Forelimb muscle (tissue), 1 donor: ENCODE measurements around the gene IRX3. TPM values are rescaled to one million over a fixed set of nuclear protein-coding genes. Genes with fewer than 3 reads are reported as not detected.
A peak's percentile ranks its signal among the peaks of the same experiment; 100 is the strongest.

Source experiments
- DNase-seq: peaks from one replicate; pipeline ENCODE4 v3.0.0-alpha.2; 2013; ENCODE audit warnings: low read depth
- polyA plus RNA-seq: library from polyadenylated mRNA; unstranded; fragments of 120-200 nt; gene quantifications from one replicate; pipeline ENCODE4 v1.2.1, GENCODE V29; 2013; ENCODE audit not compliant: insufficient read length

Gene IRX3
- polyA plus RNA-seq: 16.8 TPM

- peak; percentile 59 for DNase-seq
Measured at GRCh38 chr16:54286366-54287130, at the start of gene IRX3. TSS of gene IRX3 (minus strand) at chr16:54286787. CDS start at chr16:54286050, 737 bp downstream.

GRCh38 chr16:54335230-54335629, 48.6 kb upstream of the IRX3 start:
- DNase-seq: no peak

DNA sequence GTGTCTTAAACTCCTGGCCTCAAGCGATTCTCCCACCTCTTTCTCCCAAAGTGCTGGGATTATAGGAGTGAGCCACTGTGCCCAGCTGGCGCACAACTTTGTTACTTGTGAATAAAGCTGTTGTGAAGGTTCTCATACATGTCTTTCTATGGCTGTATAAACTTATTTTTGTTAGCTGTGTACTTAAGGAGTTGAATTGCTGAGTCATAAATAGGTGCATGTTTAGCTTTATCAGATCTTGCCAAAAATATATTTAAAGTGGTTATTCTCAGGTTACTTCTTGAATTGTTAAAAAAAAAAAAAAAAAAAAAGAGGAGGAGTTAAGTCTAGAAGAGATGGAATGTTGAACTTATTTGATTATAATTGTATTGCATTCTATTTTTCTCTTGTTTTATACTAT, 47.6 kb upstream of the IRX3 start:
- no peak for DNase-seq

DNA sequence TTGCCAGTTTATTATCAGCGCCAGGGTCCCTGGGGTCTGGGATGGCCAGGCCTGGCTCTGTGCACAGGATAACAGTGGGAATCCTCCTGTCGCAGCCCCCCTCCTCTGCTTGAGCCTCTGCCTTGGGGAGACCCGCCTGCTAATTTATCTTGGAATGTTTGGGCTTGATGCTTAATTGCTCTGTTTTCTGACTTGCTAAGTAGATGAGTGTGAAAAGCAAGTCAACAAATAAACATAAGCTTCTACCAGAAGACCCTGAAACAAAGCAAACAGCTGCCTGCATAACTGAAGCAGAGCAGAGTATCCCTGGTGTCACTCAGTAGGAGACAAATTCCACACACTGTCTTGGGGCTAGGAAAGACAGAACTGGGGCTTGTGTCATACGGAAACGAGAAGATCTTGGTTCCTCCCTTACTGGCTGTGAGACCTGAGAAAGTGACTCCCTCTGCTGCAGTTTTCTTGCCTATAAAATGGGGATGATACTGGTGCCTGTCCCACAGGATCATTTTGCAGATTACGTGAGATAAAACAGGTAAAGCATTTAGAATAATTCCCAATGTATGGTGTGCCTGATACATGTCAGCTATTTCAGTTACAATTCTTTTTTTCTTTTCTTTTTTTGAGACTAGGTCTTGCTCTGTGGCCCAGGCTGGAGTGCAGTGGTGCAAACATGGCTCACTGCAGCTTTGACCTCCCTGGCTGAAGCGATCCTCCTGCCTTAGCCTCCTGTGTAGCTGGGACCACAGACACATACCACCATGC, 44.8 kb upstream of the IRX3 start:
- no peak for DNase-seq

DNA sequence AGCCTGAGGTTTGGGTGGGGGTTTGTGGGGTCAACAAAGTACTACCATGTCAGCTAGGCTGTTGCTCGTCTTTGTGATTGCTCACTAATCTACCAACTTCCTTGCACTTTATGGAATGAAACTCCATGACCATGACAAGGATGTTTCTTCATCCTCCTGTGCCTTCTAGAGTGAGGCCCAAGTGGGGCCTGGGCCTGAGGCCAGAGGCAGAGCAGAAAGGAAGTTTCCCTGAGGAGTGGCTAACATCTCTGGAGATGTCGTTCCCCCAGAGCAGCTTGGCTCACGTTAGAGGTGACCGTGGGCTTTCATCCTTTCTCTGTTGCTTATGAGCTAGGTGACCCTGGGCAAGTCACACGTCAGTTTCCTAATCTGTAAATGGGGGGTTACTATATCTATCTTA, 41.0 kb upstream of the IRX3 start:
- DNase-seq: no peak

- no peak for DNase-seq
Measured at GRCh38 chr16:54326266-54326662, 39.7 kb upstream of the IRX3 start.

- DNase-seq: no peak
Measured at GRCh38 chr16:54325616-54326265, 39.2 kb upstream of the IRX3 start.

- no peak for DNase-seq
Measured at GRCh38 chr16:54324716-54325115, 38.1 kb upstream of the IRX3 start.

GRCh38 chr16:54320697-54321340, 34.2 kb upstream of the IRX3 start:
- DNase-seq: no peak

- no peak for DNase-seq
Measured at GRCh38 chr16:54318941-54319340, 32.4 kb upstream of the IRX3 start.

DNA sequence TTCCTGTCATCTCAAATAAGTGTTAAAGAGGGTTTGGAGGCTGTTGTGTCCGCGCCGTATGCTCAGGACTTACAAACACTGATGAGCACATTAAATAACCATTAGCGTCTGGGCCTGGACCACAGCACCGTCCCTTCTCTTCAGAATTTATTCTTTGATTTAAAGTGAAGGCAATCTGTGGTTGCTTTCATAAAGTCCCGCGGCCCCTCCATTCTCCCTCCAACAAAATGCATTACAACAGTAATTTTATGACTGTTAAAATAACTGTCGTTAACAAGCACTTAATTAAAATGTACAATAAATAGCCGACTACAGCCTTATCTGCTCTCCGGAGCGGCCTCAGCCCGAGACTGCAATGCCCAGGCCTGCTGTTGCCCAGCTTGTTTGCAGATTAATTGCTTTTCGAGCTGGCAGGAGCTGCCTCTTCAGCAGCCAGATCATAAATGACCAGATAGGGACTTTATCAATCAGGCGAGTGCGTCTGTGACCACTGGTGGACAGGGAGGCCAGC, 30.6 kb upstream of the IRX3 start:
- DNase-seq: no peak

GRCh38 chr16:54316095-54316889, 29.7 kb upstream of the IRX3 start:
- no peak for DNase-seq

DNA sequence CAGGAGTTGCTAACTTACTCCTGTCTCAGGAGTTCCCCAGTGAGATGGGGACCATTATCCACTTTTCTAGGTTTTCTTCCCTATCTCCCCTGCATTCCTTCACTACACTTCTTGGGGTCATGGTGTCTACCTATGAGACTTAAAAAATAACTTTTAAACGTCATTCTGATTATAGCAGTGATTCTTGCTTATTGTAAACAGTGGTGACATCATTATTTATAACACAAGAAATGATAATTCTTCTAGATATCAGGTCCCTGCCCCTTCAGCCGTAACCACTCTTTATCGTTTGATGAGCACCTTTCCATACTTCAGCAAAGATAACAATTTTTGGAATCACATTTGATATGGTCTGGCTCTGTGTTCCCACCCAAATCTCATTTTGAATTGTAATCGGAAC, 27.2 kb upstream of the IRX3 start:
- no peak for DNase-seq

DNA sequence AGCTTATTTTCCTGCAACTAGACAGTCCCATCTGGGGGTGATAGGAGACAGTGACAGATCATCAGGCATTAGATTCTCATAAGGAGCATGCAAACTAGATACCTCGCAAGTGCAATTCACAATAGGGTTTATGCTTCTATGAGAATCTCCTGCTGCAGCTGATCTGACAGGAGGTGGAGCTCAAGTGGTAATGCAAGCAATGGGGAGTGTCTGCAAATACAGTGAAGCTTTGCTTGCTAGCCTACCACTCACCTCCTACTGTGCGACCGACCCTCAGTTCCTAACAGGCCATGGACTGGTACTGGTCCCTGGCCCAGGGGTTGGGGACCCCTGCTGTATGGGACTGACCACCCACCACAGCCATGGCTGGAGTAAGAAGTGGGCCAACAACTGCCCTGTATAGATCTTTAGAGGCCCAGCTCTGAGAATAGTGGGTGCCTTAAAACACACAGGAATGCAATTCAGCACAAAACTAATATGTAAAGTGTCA, 26.0 kb upstream of the IRX3 start:
- DNase-seq: no peak

DNA sequence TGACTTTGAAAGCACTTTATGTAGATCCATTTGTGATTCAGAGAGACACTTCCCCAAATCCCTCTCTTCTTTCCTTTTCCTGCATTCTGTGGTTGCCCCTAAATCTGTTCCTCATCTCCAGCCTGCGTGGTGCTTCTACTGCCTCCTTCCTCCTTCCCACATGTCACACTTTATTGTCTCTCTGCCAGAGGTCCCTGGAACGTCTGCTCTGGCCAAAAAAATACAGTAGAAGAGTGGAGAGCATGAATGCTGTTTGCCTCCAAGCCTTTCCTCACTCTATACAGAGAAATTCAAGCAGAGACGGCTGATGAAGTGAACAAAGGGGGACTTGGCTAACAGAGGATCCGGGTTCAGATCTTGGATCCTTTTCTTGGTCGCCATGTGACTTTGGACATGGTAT, 22.8 kb upstream of the IRX3 start:
- no peak for DNase-seq

- no peak for DNase-seq
Measured at GRCh38 chr16:54305080-54305479, 18.5 kb upstream of the IRX3 start.

DNA sequence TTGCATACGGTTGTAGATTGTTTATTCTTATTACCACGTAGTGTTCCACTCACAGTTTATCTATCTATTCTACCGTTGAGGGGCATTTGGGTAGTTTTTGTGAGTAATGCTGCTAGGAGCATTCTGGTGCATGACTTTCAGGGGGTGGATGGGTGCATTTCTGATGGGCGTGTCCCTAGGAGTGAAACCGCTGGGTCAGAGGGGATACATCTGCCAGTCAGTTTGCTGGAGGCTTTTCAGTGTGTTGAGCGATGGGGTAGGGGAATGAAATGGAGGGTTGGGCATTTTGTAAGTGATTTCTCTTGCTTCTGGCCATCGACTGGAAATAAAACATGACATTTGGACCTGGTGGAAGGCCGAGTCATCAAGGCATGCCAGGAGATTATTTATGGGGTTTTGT, 17.0 kb upstream of the IRX3 start:
- no peak for DNase-seq

- DNase-seq: no peak
Measured at GRCh38 chr16:54297154-54297553, 10.6 kb upstream of the IRX3 start.

- no peak for DNase-seq
Measured at GRCh38 chr16:54296543-54296942, 10.0 kb upstream of the IRX3 start.

DNA sequence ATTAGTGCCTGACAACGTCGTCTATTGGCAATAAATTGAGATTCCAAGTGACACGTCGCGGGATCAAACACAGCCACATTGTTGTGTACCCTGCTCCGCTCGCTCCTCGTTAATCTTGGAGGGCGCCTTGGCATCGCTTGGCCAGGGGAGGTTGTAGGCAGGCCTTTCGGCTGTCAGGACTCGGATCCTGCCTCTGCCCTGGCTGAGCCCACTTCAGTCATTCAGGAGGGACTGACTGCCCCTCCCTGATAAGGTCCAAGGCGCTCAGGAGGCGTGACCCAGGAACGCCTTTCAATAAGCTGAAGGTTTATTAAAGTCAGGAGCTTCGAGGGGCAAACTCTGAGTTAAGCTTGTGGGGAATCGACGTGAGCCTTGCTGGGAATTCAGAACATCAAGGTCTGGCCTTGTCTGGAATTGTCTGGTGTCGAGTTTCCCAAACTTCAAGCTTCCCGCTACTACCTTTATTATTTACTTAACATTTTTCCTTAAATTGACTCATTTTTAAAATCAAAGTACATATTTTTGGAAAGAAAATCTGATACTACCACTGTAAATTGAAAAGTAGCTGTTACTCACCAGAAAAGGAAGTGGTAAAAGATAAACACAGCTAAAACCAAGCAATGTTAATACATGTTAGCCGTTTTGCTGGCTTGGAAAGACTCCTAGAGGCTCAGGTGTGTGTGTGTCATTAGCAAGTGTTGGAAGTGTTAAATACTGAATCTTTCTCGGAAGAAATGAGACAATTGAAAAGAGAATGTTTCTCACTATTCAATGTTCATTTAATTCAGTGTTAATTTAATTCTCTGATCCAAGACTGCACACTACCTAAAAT, 5.3 kb upstream of the IRX3 start:
- DNase-seq: no peak
